HL-60/S4 (cell line): ENCODE results near the gene PXK.

Source experiments
- in situ Hi-C: fragments of 300-500 bp; cut with MboI; formaldehyde crosslinking; loops from 2 replicates; pipeline ENCODE4 v1.14.3; 2022; ENCODE audit warnings: low sequenced_read_pairs

PXK gene

GRCh38 chr3:58379351-58380073, 46.8 kb downstream of the PXK start:
- in situ Hi-C loops: no loop called here

GRCh38 chr3:58383476-58383875, 50.8 kb downstream of the PXK start:
- in situ Hi-C loops: no loop called here

GRCh38 chr3:58383904-58384303, 51.2 kb downstream of the PXK start:
- in situ Hi-C loops: no loop called here

GRCh38 chr3:58384381-58385090, 51.8 kb downstream of the PXK start:
- in situ Hi-C loops: no loop called here

- in situ Hi-C loops: no loop called here
Observed at GRCh38 chr3:58386626-58387365, 54.1 kb downstream of the PXK start.

- in situ Hi-C loops: no loop called here
Observed at GRCh38 chr3:58387650-58388546, 55.2 kb downstream of the PXK start.

GRCh38 chr3:58388550-58389091, 55.9 kb downstream of the PXK start:
- in situ Hi-C loops: no loop called here

GRCh38 chr3:58391156-58391865, 58.6 kb downstream of the PXK start:
- in situ Hi-C loops: no loop called here

- in situ Hi-C loops: no loop called here
Observed at GRCh38 chr3:58392181-58392580, 59.5 kb downstream of the PXK start.

- in situ Hi-C loops: no loop called here
Observed at GRCh38 chr3:58394339-58394738, 61.6 kb downstream of the PXK start.

GRCh38 chr3:58398669-58399333, 66.1 kb downstream of the PXK start:
- in situ Hi-C loops: no loop called here

- in situ Hi-C loops: no loop called here
Observed at GRCh38 chr3:58403513-58404109, 70.9 kb downstream of the PXK start.

GRCh38 chr3:58404396-58404795, 71.7 kb downstream of the PXK start:
- in situ Hi-C loops: no loop called here

- in situ Hi-C loops: no loop called here
Observed at GRCh38 chr3:58408906-58409305, 76.2 kb downstream of the PXK start.

- in situ Hi-C loops: no loop called here
Observed at GRCh38 chr3:58409663-58410062, 77.0 kb downstream of the PXK start.

GRCh38 chr3:58411036-58411435, 78.3 kb downstream of the PXK start:
- in situ Hi-C loops: no loop called here

GRCh38 chr3:58411851-58412830, 79.4 kb downstream of the PXK start:
- in situ Hi-C loops: no loop called here
